GM12878 (cell line): ENCODE measurements around the gene NTSR1. TPM values are rescaled to one million over a fixed set of nuclear protein-coding genes. Genes with fewer than 3 reads are reported as not detected.

Experiments
- ATAC-seq: fragments of 200-7000 bp; cut with Tn5 transposase; 3 replicates; pipeline ENCODE4 v1.9.1; 2020; ENCODE audit warnings: mild to moderate bottlenecking, moderate library complexity
- BruUV-seq: library from RNA; stranded (reverse); fragments of 400-500 nt; replicated peaks from 2 replicates; lab custom pipeline; 2021; lab: Mats Ljungman, UMichigan
- CTCF ChIA-PET: fragments of 300-600 bp; sonication (Branson Sonifier 250); formaldehyde crosslinking; extraction: SDS; loops from one replicate; lab custom pipeline; 2021; ENCODE audit warnings: inconsistent platforms; lab: Yijun Ruan, JAX
- POLR2A ChIA-PET: fragments of 350-600 bp; formaldehyde crosslinking; extraction: SDS; loops from one replicate; lab custom pipeline; 2021; ENCODE audit warnings: inconsistent platforms; lab: Charles Lee
- RAD21 ChIA-PET: fragments of 300-600 bp; sonication (Branson Sonifier 250); formaldehyde crosslinking; loops from one replicate; lab custom pipeline; 2023; ENCODE audit warnings: antibody characterized with exemption; ENCODE audit not compliant: unreplicated experiment; lab: Charles Lee
- SMC1A ChIA-PET: fragments of 300-600 bp; sonication (Branson Sonifier 250); formaldehyde crosslinking; loops from one replicate; lab custom pipeline; 2023; ENCODE audit not compliant: unreplicated experiment, uncharacterized antibody; lab: Charles Lee
- DNase-seq: peaks from one replicate; pipeline ENCODE4 v3.0.0-alpha.2; 2011; ENCODE audit warnings: low read depth, low spot score
- FAIRE-seq: peaks from 3 replicates; lab custom pipeline; 2011; peaks lifted over from hg19 to GRCh38; lab: Jason Lieb, UNC
- H2AFZ ChIP-seq: 2 replicates; pipeline ENCODE4 v1.6.0; 2011; ENCODE audit warnings: low read depth, low read length, control low read depth; ENCODE audit not compliant: control insufficient read depth
- H3K27ac ChIP-seq: 2 replicates; pipeline ENCODE4 v1.5.1; 2011; ENCODE audit warnings: control low read depth; ENCODE audit not compliant: control insufficient read depth, insufficient read depth
- H3K27me3 ChIP-seq, 2 experiments: replicated peaks in 1 of 2; 2 replicates each; pipeline versions ENCODE4 v1.6.0 to v1.6.1; 2011; ENCODE audit warnings: low read length in 1 of 2; ENCODE audit not compliant: control insufficient read depth in 2 of 2, insufficient read depth in 2 of 2
- H3K36me3 ChIP-seq, 2 experiments: 2 replicates each; pipeline ENCODE4 v1.5.1; 2011; ENCODE audit warnings: low read length in 1 of 2; ENCODE audit not compliant: control insufficient read depth in 2 of 2, insufficient read depth in 2 of 2
- H3K4me1 ChIP-seq: 2 replicates; pipeline ENCODE4 v1.6.1; 2011; ENCODE audit warnings: mild to moderate bottlenecking, low read length, moderate library complexity, mixed read lengths; ENCODE audit not compliant: control insufficient read depth, insufficient read depth
- H3K4me2 ChIP-seq: 2 replicates; pipeline ENCODE4 v1.6.0; 2011; ENCODE audit warnings: control low read depth; ENCODE audit not compliant: control insufficient read depth, insufficient read depth
- H3K4me3 ChIP-seq: fragments of 200-600 bp; sonication (generic); 2 replicates; pipeline ENCODE4 v1.5.1; 2016
- H3K79me2 ChIP-seq: 2 replicates; pipeline ENCODE4 v1.6.0; 2011; ENCODE audit warnings: low read length; ENCODE audit not compliant: control insufficient read depth, insufficient read depth
- H3K9ac ChIP-seq: 2 replicates; pipeline ENCODE4 v1.8.0; 2011; ENCODE audit warnings: low read length, control low read depth, mixed read lengths; ENCODE audit not compliant: control insufficient read depth, insufficient read depth
- H3K9me3 ChIP-seq: replicated peaks from 3 replicates; pipeline ENCODE4 v1.5.1; 2011; ENCODE audit warnings: mild to moderate bottlenecking, low read length; ENCODE audit not compliant: control insufficient read depth, insufficient read depth
- H4K20me1 ChIP-seq: 2 replicates; pipeline ENCODE4 v1.6.0; 2011; ENCODE audit not compliant: control insufficient read depth, insufficient read depth
- BHLHE40 ChIP-seq, 2 experiments: fragments of 450-650 bp in 1 of 2; IDR thresholded peaks; 2 replicates each; pipeline ENCODE4 v1.6.1; 2011 to 2017; ENCODE audit warnings: low read depth in 2 of 2, borderline replicate concordance in 1 of 2, improper control_type of control experiment in 1 of 2, low read length in 1 of 2, mild to moderate bottlenecking in 1 of 2
- KAT2A ChIP-seq: conservative IDR thresholded peaks from 2 replicates; pipeline ENCODE4 v1.6.1; 2011; ENCODE audit warnings: low read depth, low read length; ENCODE audit not compliant: control insufficient read depth
- MYB ChIP-seq: fragments of 150-350 bp; IDR thresholded peaks from 2 replicates; pipeline ENCODE4 v1.6.1; 2014; ENCODE audit warnings: mild to moderate bottlenecking, low read depth, low read length, borderline replicate concordance
- NFXL1 ChIP-seq: fragments of 450-650 bp; IDR thresholded peaks from 2 replicates; pipeline ENCODE4 v1.6.1; 2017; ENCODE audit warnings: antibody characterized with exemption, mild to moderate bottlenecking, borderline replicate concordance
- PBX3 ChIP-seq: IDR thresholded peaks from 2 replicates; pipeline ENCODE4 v1.6.1; 2011; ENCODE audit warnings: mild to moderate bottlenecking, low read depth, low read length, moderate library complexity; ENCODE audit not compliant: insufficient replicate concordance
- SMARCA5 ChIP-seq: fragments of 450-650 bp; IDR thresholded peaks from 2 replicates; pipeline ENCODE4 v1.6.1; 2017; ENCODE audit warnings: mild to moderate bottlenecking
- USF1 ChIP-seq: IDR thresholded peaks from 2 replicates; pipeline ENCODE4 v1.6.1; 2011; ENCODE audit warnings: borderline replicate concordance, low read depth, mild to moderate bottlenecking, moderate library complexity, mixed read lengths, low read length; ENCODE audit not compliant: insufficient read depth; ENCODE audit errors: extremely low read length
- ZNF217 ChIP-seq: fragments of 450-650 bp; IDR thresholded peaks from 2 replicates; pipeline ENCODE4 v1.6.1; 2017; ENCODE audit warnings: antibody characterized with exemption, mild to moderate bottlenecking
- ZNF592 ChIP-seq: fragments of 450-650 bp; IDR thresholded peaks from 2 replicates; pipeline ENCODE4 v1.6.1; 2017; ENCODE audit warnings: mild to moderate bottlenecking, moderate library complexity
- ZZZ3 ChIP-seq: IDR thresholded peaks from 2 replicates; pipeline ENCODE4 v1.6.1; 2011; ENCODE audit warnings: low read depth; ENCODE audit not compliant: control insufficient read depth, insufficient read length
- WGBS: methylation state at CpG from one replicate; pipeline ENCODE4 v1.1.6; 2016; ENCODE audit warnings: low lambda C conversion rate; ENCODE audit not compliant: insufficient replicate concordance, insufficient coverage; ENCODE audit errors: missing lambda C conversion rate; 5-methylcytosine and 5-hydroxymethylcytosine counted together
- in situ Hi-C: fragments of 300-500 bp; cut with MboI; formaldehyde crosslinking; loops from 9 replicates; pipeline ENCODE4 v1.14.3; 2018; ENCODE audit warnings: mixed read lengths
- intact Hi-C: fragments of 100-400 bp; cut with micrococcal nuclease; formaldehyde crosslinking; loops from one replicate; pipeline ENCODE4 v1.14.2; 2022; ENCODE audit not compliant: unreplicated experiment
- polyA plus RNA-seq, 11 experiments: library from polyadenylated mRNA; depleted of rRNA in 4 of 11; unstranded in 6 of 11; stranded (reverse) in 5 of 11; fragments of >200 nt; fragmentation: Nextera tagmentation in 4 of 11; fragmentation: Illumina TruSeq in 1 of 11; extraction: Ambion mirVana in 4 of 11; extraction: Trizol in 1 of 11; gene quantifications; 1 replicate in 1 of 11; 2 replicates in 10 of 11; pipeline versions ENCODE4 v1.2.1 to v1.2.3, GENCODE V29; 2011 to 2016; ENCODE audit warnings: inconsistent platforms in 2 of 11, missing spikeins in 2 of 11, low read depth in 1 of 11
- total RNA-seq, 4 experiments: library from RNA; depleted of rRNA in 3 of 4; stranded (reverse); fragments of >200 nt in 3 of 4; fragmentation: Illumina TruSeq in 1 of 4; extraction: Trizol in 1 of 4; gene quantifications; 2 replicates each; pipeline versions ENCODE4 v1.2.1 to v1.2.3, GENCODE V29; 2013 to 2021

Gene NTSR1
- total and polyA plus RNA-seq, 10 of the 15 experiments (the other 5 are each of a cell fraction or from before 2014, with no cell fraction given): not detected

GRCh38 chr20:62716941-62717310, 8.3 kb downstream of the NTSR1 start (continued):
- TF ChIP-seq ZNF592 (no peak), BHLHE40 (IDR thresholded peaks at IDR 0.05; ENCODE audit: borderline replicate concordance in 1 of 2, low read depth in 2 of 2, low read length in 1 of 2) (no peak), MYB (no peak), SMARCA5 (no peak)

- H3K27me3 ChIP-seq: peaks cover 2 to 4% of the 10 kb centered on the region in 2 experiments; a peak in 1 of 4 replicates
- SMC1A ChIA-PET: no interaction called here
- ATAC-seq (no peak), FAIRE-seq (no peak), DNase-seq (no peak)
- RAD21 ChIA-PET: no interaction called here
- intact Hi-C loops (no loop called here), in situ Hi-C loops (no loop called here)
- H2AFZ ChIP-seq: no peak overlapping the region
- 54% methylated on average over 18 of the region's 18 CpGs for WGBS
- no peak overlapping the region for H3K4me3 ChIP-seq
- no peak overlapping the region for H3K4me2 ChIP-seq
- no TSS peak for BruUV-seq
- CTCF ChIA-PET: interaction anchor here (1.0 kb wide), 1 partner anchor 90 kb away, joined by 4 read pairs; no protein-coding TSS in a partner anchor
- no peaks in the 10 kb centered on the region for H4K20me1 ChIP-seq
- no peaks in the 10 kb centered on the region for H3K4me1 ChIP-seq
- peaks cover 9% of the 10 kb centered on the region; the same call in 1 of the 3 replicates for H3K9me3 ChIP-seq
- POLR2A ChIA-PET: no interaction called here
- H3K79me2 ChIP-seq: no peaks in the 10 kb centered on the region
- no peak overlapping the region for H3K27ac ChIP-seq
- H3K36me3 ChIP-seq: no peaks in the 10 kb centered on the region
- TF ChIP-seq KAT2A: no peak
- no peak for TF ChIP-seq ZZZ3
- no peak for TF ChIP-seq ZNF217
- no peak for TF ChIP-seq USF1
- TF ChIP-seq PBX3: no peak
- no peak for TF ChIP-seq NFXL1
- H3K9ac ChIP-seq: no peak overlapping the region
Observed at GRCh38 chr20:62717933-62718332, 9.3 kb downstream of the NTSR1 start.
